GM23338 (cell line): ENCODE results near the gene NCAPH2. TPM values are rescaled to one million over a fixed set of nuclear protein-coding genes. Genes with fewer than 3 reads are reported as not detected.

Source experiments
- ATAC-seq: fragments of 200-7000 bp; cut with Tn5 transposase; 3 replicates; pipeline ENCODE4 v1.9.1; 2020
- DNase-seq: peaks from one replicate; pipeline ENCODE4 v3.0.0-alpha.2; 2015; ENCODE audit warnings: low spot score
- H2AFZ ChIP-seq: fragments of 200-600 bp; sonication (generic); 2 replicates; pipeline ENCODE4 v1.8.0; 2016; ENCODE audit warnings: antibody characterized with exemption, mild to moderate bottlenecking, moderate library complexity
- H3F3A ChIP-seq: fragments of 200-600 bp; sonication (generic); replicated peaks from 2 replicates; pipeline ENCODE4 v1.8.0; 2017; ENCODE audit warnings: antibody characterized with exemption, mixed run types, low read depth
- H3K27ac ChIP-seq: fragments of 200-600 bp; sonication (generic); 2 replicates; pipeline ENCODE4 v1.6.1; 2016; ENCODE audit warnings: low read depth
- H3K27me3 ChIP-seq: fragments of 200-600 bp; sonication (generic); 2 replicates; pipeline ENCODE4 v1.8.0; 2016; ENCODE audit warnings: mild to moderate bottlenecking, mixed run types, moderate library complexity; ENCODE audit not compliant: insufficient read depth
- H3K36me3 ChIP-seq: fragments of 200-600 bp; sonication (generic); 2 replicates; pipeline ENCODE4 v1.8.0; 2016; ENCODE audit warnings: mild to moderate bottlenecking; ENCODE audit not compliant: insufficient read depth
- H3K4me1 ChIP-seq: fragments of 200-600 bp; sonication (generic); 2 replicates; pipeline ENCODE4 v1.8.0; 2016; ENCODE audit warnings: mild to moderate bottlenecking, moderate library complexity; ENCODE audit not compliant: insufficient read depth
- H3K4me2 ChIP-seq: fragments of 200-600 bp; sonication (generic); 2 replicates; pipeline ENCODE4 v1.7.1; 2017; ENCODE audit warnings: mixed run types
- H3K4me3 ChIP-seq: fragments of 200-600 bp; sonication (generic); 2 replicates; pipeline ENCODE4 v1.6.1; 2016; ENCODE audit warnings: mixed run types
- H3K79me2 ChIP-seq: fragments of 200-600 bp; sonication (generic); replicated peaks from 2 replicates; pipeline ENCODE4 v1.8.0; 2017; ENCODE audit warnings: mild to moderate bottlenecking; ENCODE audit not compliant: insufficient read depth
- H3K9me2 ChIP-seq: fragments of 200-600 bp; sonication (generic); 2 replicates; pipeline ENCODE4 v1.8.0; 2017; ENCODE audit not compliant: insufficient read depth
- H4K20me1 ChIP-seq: fragments of 200-600 bp; sonication (generic); replicated peaks from 2 replicates; pipeline ENCODE4 v1.8.0; 2017; ENCODE audit warnings: mild to moderate bottlenecking; ENCODE audit not compliant: insufficient read depth
- H3K27ac Mint-ChIP-seq: 2 replicates; pipeline ENCODE4 v1.8.0; 2020; ENCODE audit warnings: inconsistent platforms, mild to moderate bottlenecking, moderate library complexity, mixed read lengths
- H3K27me3 Mint-ChIP-seq: 3 replicates; pipeline ENCODE4 v1.8.0; 2022; ENCODE audit warnings: low read depth, mild to moderate bottlenecking, moderate library complexity, mixed read lengths, inconsistent platforms; ENCODE audit not compliant: insufficient read depth, poor library complexity
- H3K36me3 Mint-ChIP-seq: 3 replicates; pipeline ENCODE4 v1.8.0; 2021; ENCODE audit warnings: low read depth, mild to moderate bottlenecking, inconsistent platforms, moderate library complexity, mixed read lengths
- H3K4me1 Mint-ChIP-seq: 3 replicates; pipeline ENCODE4 v1.8.0; 2020; ENCODE audit warnings: mild to moderate bottlenecking, inconsistent platforms, mixed read lengths
- H3K4me3 Mint-ChIP-seq: 3 replicates; pipeline ENCODE4 v1.8.0; 2021; ENCODE audit warnings: moderate library complexity, mild to moderate bottlenecking, inconsistent platforms, mixed read lengths
- H3K9me3 Mint-ChIP-seq: 3 replicates; pipeline ENCODE4 v1.8.0; 2020; ENCODE audit warnings: moderate library complexity, mild to moderate bottlenecking, inconsistent platforms, mixed read lengths
- CREB1 ChIP-seq: fragments of 250-450 bp; sonication (Bioruptor Pico); IDR thresholded peaks from 2 replicates; pipeline ENCODE4 v1.5.0; 2020; ENCODE audit warnings: low read depth, mild to moderate bottlenecking, moderate library complexity
- ETS1 ChIP-seq: IDR thresholded peaks from 2 replicates; pipeline ENCODE4 v1.6.1; 2016; ENCODE audit warnings: antibody characterized with exemption
- EZH2phosphoT487 ChIP-seq: fragments of 200-600 bp; sonication (generic); IDR thresholded peaks from one replicate; pipeline ENCODE4 v1.8.1; 2018; ENCODE audit warnings: antibody characterized with exemption; ENCODE audit not compliant: unreplicated experiment
- JUNB ChIP-seq: IDR thresholded peaks from one replicate; pipeline ENCODE4 v1.6.1; 2016; ENCODE audit warnings: antibody characterized with exemption; ENCODE audit not compliant: unreplicated experiment
- POLR2AphosphoS5 ChIP-seq: IDR thresholded peaks from 2 replicates; pipeline ENCODE4 v1.6.1; 2016; ENCODE audit warnings: antibody characterized with exemption, low read depth
- polyA plus RNA-seq: library from polyadenylated mRNA; unstranded; fragments of >200 nt; fragmentation: Nextera tagmentation; extraction: Ambion mirVana; gene quantifications from 2 replicates; pipeline ENCODE4 v1.2.1, GENCODE V29; 2016
- total RNA-seq: library from RNA; depleted of rRNA; stranded (reverse); fragments of >200 nt; shearing (Covaris generic); gene quantifications from 2 replicates; pipeline ENCODE4 v1.2.3, GENCODE V29; 2014
- TF ChIP-seq, protein P1 (sequence below): IDR thresholded peaks from one replicate; pipeline ENCODE4 v1.6.1; 2018; ENCODE audit warnings: antibody characterized with exemption; ENCODE audit not compliant: unreplicated experiment

The NCAPH2 gene
- total and polyA plus RNA-seq, 2 experiments from 2014 or later = 52.2 to 76.1 TPM

GRCh38 chr22:50467773-50468440 lies 40.1 kb upstream of the NCAPH2 start:
- H3K27me3 ChIP-seq = no peaks in the 10 kb centered on the region
- H3K27me3 Mint-ChIP-seq = peaks cover 12% of the 10 kb centered on the region
- TF ChIP-seq, protein P1, sequence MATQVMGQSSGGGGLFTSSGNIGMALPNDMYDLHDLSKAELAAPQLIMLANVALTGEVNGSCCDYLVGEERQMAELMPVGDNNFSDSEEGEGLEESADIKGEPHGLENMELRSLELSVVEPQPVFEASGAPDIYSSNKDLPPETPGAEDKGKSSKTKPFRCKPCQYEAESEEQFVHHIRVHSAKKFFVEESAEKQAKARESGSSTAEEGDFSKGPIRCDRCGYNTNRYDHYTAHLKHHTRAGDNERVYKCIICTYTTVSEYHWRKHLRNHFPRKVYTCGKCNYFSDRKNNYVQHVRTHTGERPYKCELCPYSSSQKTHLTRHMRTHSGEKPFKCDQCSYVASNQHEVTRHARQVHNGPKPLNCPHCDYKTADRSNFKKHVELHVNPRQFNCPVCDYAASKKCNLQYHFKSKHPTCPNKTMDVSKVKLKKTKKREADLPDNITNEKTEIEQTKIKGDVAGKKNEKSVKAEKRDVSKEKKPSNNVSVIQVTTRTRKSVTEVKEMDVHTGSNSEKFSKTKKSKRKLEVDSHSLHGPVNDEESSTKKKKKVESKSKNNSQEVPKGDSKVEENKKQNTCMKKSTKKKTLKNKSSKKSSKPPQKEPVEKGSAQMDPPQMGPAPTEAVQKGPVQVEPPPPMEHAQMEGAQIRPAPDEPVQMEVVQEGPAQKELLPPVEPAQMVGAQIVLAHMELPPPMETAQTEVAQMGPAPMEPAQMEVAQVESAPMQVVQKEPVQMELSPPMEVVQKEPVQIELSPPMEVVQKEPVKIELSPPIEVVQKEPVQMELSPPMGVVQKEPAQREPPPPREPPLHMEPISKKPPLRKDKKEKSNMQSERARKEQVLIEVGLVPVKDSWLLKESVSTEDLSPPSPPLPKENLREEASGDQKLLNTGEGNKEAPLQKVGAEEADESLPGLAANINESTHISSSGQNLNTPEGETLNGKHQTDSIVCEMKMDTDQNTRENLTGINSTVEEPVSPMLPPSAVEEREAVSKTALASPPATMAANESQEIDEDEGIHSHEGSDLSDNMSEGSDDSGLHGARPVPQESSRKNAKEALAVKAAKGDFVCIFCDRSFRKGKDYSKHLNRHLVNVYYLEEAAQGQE = no peak
- no peak for TF ChIP-seq JUNB
- TF ChIP-seq EZH2phosphoT487 = no peak
- DNase-seq = no peak
- no peaks in the 10 kb centered on the region for H3K9me2 ChIP-seq
- H3K4me1 ChIP-seq = peaks cover 8% of the 10 kb centered on the region; the same call in 1 of the 2 replicates
- peaks cover 48% of the 10 kb centered on the region for H3K79me2 ChIP-seq
- H3K27ac Mint-ChIP-seq = no peak overlapping the region
- no peak overlapping the region for H3K27ac ChIP-seq
- H3K9me3 Mint-ChIP-seq = no peaks in the 10 kb centered on the region
- H3K4me3 Mint-ChIP-seq = no peak overlapping the region
- H2AFZ ChIP-seq = no peak overlapping the region
- H3K36me3 ChIP-seq = no peaks in the 10 kb centered on the region
- no peak for ATAC-seq
- no peaks in the 10 kb centered on the region for H3F3A ChIP-seq
- no peak overlapping the region for H3K4me2 ChIP-seq
- H3K4me3 ChIP-seq = no peak overlapping the region
- peaks cover 20% of the 10 kb centered on the region for H3K4me1 Mint-ChIP-seq
- H4K20me1 ChIP-seq = peaks cover 33% of the 10 kb centered on the region
- H3K36me3 Mint-ChIP-seq = peaks cover 20% of the 10 kb centered on the region

DNA sequence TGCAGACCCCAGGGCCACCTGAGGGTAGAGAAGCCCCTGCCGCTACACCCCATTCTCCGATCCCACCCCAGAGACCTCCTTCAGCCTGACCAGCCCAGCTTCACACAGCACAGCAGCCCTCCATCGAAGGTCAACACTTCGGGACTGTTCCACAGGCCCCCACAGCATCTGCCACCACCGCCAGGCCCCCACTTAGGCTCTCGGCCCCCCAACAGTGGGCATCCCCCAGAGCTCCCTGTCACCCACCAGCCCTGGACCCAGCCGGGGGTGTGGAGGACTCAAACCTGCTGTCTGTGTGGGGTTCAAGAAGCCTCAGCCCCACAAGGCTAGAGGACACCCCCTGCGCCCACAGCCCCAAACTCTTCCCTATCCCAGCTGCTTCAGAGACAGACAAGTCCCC lies 39.4 kb upstream of the NCAPH2 start:
- H3K27me3 Mint-ChIP-seq = peaks cover 16% of the 10 kb centered on the region

More for the DNA sequence above, 39.4 kb upstream of the NCAPH2 start:
- TF ChIP-seq POLR2AphosphoS5 (no peak), ETS1 (no peak), CREB1 (CRISPR knock-in tag) (no peak), EZH2phosphoT487 (no peak), JUNB (no peak)
- TF ChIP-seq, protein P1 = no peak
- Histone ChIP-seq H2AFZ (no peak overlapping the region), H3K4me2 (no peak overlapping the region), H3K36me3 (no peaks in the 10 kb centered on the region), H3K27ac (no peak overlapping the region), H3K4me3 (no peak overlapping the region), H3K4me1 (peaks cover 13% of the 10 kb centered on the region; the same call in 1 of the 2 replicates), H3K9me2 (no peaks in the 10 kb centered on the region), H3F3A (no peaks in the 10 kb centered on the region), H3K79me2 (peaks cover 55% of the 10 kb centered on the region), H3K27me3 (no peaks in the 10 kb centered on the region), H4K20me1 (peaks cover 39% of the 10 kb centered on the region)
- DNase-seq = no peak
- no peaks in the 10 kb centered on the region for H3K9me3 Mint-ChIP-seq
- no peak for ATAC-seq
- H3K36me3 Mint-ChIP-seq = peaks cover 17% of the 10 kb centered on the region
- no peak overlapping the region for H3K4me3 Mint-ChIP-seq
- H3K27ac Mint-ChIP-seq = no peak overlapping the region
- H3K4me1 Mint-ChIP-seq = peaks cover 27% of the 10 kb centered on the region
